ENCODE results near the gene SGSH.

The SGSH gene

DNA sequence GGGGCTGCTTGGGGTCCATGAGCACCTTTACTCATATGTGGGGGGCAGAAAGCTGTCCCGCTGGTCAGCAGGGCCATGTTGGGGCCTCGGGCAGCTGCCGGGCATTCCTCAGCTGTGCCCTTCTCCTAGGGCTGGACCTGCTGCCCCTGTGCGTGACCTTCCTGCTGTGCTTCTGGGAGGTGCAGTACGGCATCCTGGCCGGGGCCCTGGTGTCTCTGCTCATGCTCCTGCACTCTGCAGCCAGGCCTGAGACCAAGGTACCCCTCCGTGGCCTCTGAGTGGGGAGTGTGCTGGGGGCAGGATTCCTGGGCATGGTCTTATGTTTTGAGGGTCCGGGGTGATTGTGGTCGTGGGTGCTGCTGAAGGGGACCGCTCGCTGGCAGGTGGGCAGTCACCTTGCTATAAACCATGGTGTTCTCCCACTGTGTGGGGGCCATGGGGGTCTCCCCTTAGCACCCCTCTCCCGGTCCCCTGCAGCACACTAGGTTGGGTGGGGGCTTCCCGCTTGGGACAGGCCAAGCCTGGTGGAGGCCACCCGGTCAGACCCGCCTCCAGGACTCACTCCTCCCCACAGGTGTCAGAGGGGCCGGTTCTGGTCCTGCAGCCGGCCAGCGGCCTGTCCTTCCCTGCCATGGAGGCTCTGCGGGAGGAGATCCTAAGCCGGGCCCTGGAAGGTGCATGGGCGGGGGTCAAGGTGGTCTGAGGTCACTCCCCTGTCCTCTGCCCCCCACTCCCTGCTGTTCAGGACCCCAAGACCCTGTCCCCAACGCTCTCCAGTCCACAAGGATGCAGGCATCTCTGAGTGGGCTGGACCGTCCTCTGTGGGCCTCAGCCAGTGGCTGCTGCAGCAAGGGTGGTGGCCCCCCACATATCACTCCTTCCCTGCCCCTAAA lies 28.1 kb upstream of the SGSH start:
- Histone ChIP-seq H3K4me1 (ENCODE audit: insufficient read depth, low read length, poor library complexity, severe bottlenecking) (no peaks in the 10 kb centered on the region), H3K9me3 (ENCODE audit: insufficient read depth, low read depth, low read length) (no peaks in the 10 kb centered on the region), H3K9me2 (replicated peaks; ENCODE audit: low read depth, low read length) (no peaks in the 10 kb centered on the region), H4K20me1 (ENCODE audit: insufficient read depth, low read length, poor library complexity, severe bottlenecking) (no peaks in the 10 kb centered on the region), H3K27me3 (ENCODE audit: insufficient read depth, low read length, poor library complexity, severe bottlenecking) (no peaks in the 10 kb centered on the region), H3K4me2 (ENCODE audit: low read depth, low read length, poor library complexity, severe bottlenecking) (no peak overlapping the region), H3K9ac (ENCODE audit: low read depth, low read length, poor library complexity, severe bottlenecking) (no peak overlapping the region), H2AFZ (ENCODE audit: low read length) (no peak overlapping the region), H3K4me3 (ENCODE audit: low read length, poor library complexity, severe bottlenecking) (no peak overlapping the region), H3F3A (ENCODE audit: low read depth) (no peaks in the 10 kb centered on the region), H3K36me3 (ENCODE audit: insufficient read depth, low read length) (no peaks in the 10 kb centered on the region), H3K79me2 (ENCODE audit: insufficient read depth, low read length) (no peaks in the 10 kb centered on the region)
- no peak for TF ChIP-seq EZH2phosphoT487 (IDR thresholded peaks at IDR 0.05; ENCODE audit: borderline replicate concordance)
- TF ChIP-seq, protein P1, sequence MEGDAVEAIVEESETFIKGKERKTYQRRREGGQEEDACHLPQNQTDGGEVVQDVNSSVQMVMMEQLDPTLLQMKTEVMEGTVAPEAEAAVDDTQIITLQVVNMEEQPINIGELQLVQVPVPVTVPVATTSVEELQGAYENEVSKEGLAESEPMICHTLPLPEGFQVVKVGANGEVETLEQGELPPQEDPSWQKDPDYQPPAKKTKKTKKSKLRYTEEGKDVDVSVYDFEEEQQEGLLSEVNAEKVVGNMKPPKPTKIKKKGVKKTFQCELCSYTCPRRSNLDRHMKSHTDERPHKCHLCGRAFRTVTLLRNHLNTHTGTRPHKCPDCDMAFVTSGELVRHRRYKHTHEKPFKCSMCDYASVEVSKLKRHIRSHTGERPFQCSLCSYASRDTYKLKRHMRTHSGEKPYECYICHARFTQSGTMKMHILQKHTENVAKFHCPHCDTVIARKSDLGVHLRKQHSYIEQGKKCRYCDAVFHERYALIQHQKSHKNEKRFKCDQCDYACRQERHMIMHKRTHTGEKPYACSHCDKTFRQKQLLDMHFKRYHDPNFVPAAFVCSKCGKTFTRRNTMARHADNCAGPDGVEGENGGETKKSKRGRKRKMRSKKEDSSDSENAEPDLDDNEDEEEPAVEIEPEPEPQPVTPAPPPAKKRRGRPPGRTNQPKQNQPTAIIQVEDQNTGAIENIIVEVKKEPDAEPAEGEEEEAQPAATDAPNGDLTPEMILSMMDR (conservative IDR thresholded peaks at IDR 0.05; ENCODE audit: low read length) = no peak

- H3F3A ChIP-seq (ENCODE audit: low read depth) = no peaks in the 10 kb centered on the region
- H3K27me3 ChIP-seq (ENCODE audit: insufficient read depth, low read length, poor library complexity, severe bottlenecking) = no peaks in the 10 kb centered on the region
- no peaks in the 10 kb centered on the region for H3K9me3 ChIP-seq (ENCODE audit: insufficient read depth, low read depth, low read length)
- H4K20me1 ChIP-seq (ENCODE audit: insufficient read depth, low read length, poor library complexity, severe bottlenecking) = no peaks in the 10 kb centered on the region
- no peaks in the 10 kb centered on the region for H3K9me2 ChIP-seq (replicated peaks; ENCODE audit: low read depth, low read length)
- H2AFZ ChIP-seq (ENCODE audit: low read length) = no peak overlapping the region
- no peak for TF ChIP-seq EZH2phosphoT487 (IDR thresholded peaks at IDR 0.05; ENCODE audit: borderline replicate concordance)
- TF ChIP-seq, protein P1 (conservative IDR thresholded peaks at IDR 0.05; ENCODE audit: low read length) = no peak
- no peak overlapping the region for H3K4me2 ChIP-seq (ENCODE audit: low read depth, low read length, poor library complexity, severe bottlenecking)
- no peaks in the 10 kb centered on the region for H3K36me3 ChIP-seq (ENCODE audit: insufficient read depth, low read length)
- no peaks in the 10 kb centered on the region for H3K79me2 ChIP-seq (ENCODE audit: insufficient read depth, low read length)
- no peak overlapping the region for H3K4me3 ChIP-seq (ENCODE audit: low read length, poor library complexity, severe bottlenecking)
- no peak overlapping the region for H3K9ac ChIP-seq (ENCODE audit: low read depth, low read length, poor library complexity, severe bottlenecking)
- H3K4me1 ChIP-seq (ENCODE audit: insufficient read depth, low read length, poor library complexity, severe bottlenecking) = no peaks in the 10 kb centered on the region
Observed at GRCh38 chr17:80247561-80247960, 27.4 kb upstream of the SGSH start.

- Histone ChIP-seq H3K9ac (ENCODE audit: low read depth, low read length, poor library complexity, severe bottlenecking) (no peak overlapping the region), H3K4me3 (ENCODE audit: low read length, poor library complexity, severe bottlenecking) (no peak overlapping the region), H3K9me3 (ENCODE audit: insufficient read depth, low read depth, low read length) (no peaks in the 10 kb centered on the region), H3F3A (ENCODE audit: low read depth) (no peaks in the 10 kb centered on the region), H3K9me2 (replicated peaks; ENCODE audit: low read depth, low read length) (no peaks in the 10 kb centered on the region), H3K36me3 (ENCODE audit: insufficient read depth, low read length) (no peaks in the 10 kb centered on the region), H3K27me3 (ENCODE audit: insufficient read depth, low read length, poor library complexity, severe bottlenecking) (no peaks in the 10 kb centered on the region), H3K4me2 (ENCODE audit: low read depth, low read length, poor library complexity, severe bottlenecking) (no peak overlapping the region), H3K4me1 (ENCODE audit: insufficient read depth, low read length, poor library complexity, severe bottlenecking) (no peaks in the 10 kb centered on the region), H2AFZ (ENCODE audit: low read length) (no peak overlapping the region), H4K20me1 (ENCODE audit: insufficient read depth, low read length, poor library complexity, severe bottlenecking) (no peaks in the 10 kb centered on the region), H3K79me2 (ENCODE audit: insufficient read depth, low read length) (no peaks in the 10 kb centered on the region)
- no peak for TF ChIP-seq EZH2phosphoT487 (IDR thresholded peaks at IDR 0.05; ENCODE audit: borderline replicate concordance)
- TF ChIP-seq, protein P1 (conservative IDR thresholded peaks at IDR 0.05; ENCODE audit: low read length) = no peak
Observed at GRCh38 chr17:80246726-80247125, 26.6 kb upstream of the SGSH start.
